Panc1 (cell line): ENCODE measurements around the gene RIPOR2. TPM values are rescaled to one million over a fixed set of nuclear protein-coding genes. Genes with fewer than 3 reads are reported as not detected.

Source experiments
- ATAC-seq: fragments of 200-7000 bp; cut with Tn5 transposase; 2 replicates; pipeline ENCODE4 v1.9.1; 2020; ENCODE audit warnings: mild to moderate bottlenecking, moderate library complexity
- BruUV-seq: library from RNA; stranded (reverse); fragments of 400-500 nt; replicated peaks from 2 replicates; lab custom pipeline; 2021; lab: Mats Ljungman, UMichigan
- CTCF ChIA-PET: fragments of 300-600 bp; sonication (Branson Sonifier 250); formaldehyde crosslinking; loops from one replicate; lab custom pipeline; 2022; ENCODE audit warnings: antibody characterized with exemption; lab: Charles Lee
- POLR2A ChIA-PET: fragments of 300-600 bp; sonication (Branson Sonifier 250); formaldehyde crosslinking; loops from one replicate; lab custom pipeline; 2022; ENCODE audit warnings: antibody characterized with exemption; lab: Charles Lee
- DNase-seq: peaks from one replicate; pipeline ENCODE4 v3.0.0-alpha.2; 2010; ENCODE audit warnings: low read depth, low spot score
- H3K27ac ChIP-seq: 2 replicates; pipeline ENCODE4 v1.5.1; 2011; ENCODE audit warnings: mild to moderate bottlenecking, low read length, inconsistent platforms
- H3K27me3 ChIP-seq: fragments of 200-500 bp; sonication (Bioruptor generic); 2 replicates; pipeline ENCODE4 v1.6.0; 2014; ENCODE audit warnings: low read length, inconsistent platforms; ENCODE audit not compliant: control insufficient read depth, insufficient read depth
- H3K36me3 ChIP-seq: fragments of 200-500 bp; sonication (Bioruptor generic); 2 replicates; pipeline ENCODE4 v1.5.1; 2014; ENCODE audit warnings: inconsistent platforms, mild to moderate bottlenecking, low read length, moderate library complexity; ENCODE audit not compliant: control insufficient read depth, insufficient read depth
- H3K4me1 ChIP-seq: 2 replicates; pipeline ENCODE4 v1.5.1; 2011; ENCODE audit warnings: inconsistent platforms, mild to moderate bottlenecking, low read length, moderate library complexity; ENCODE audit not compliant: control insufficient read depth, insufficient read depth
- H3K4me3 ChIP-seq, 2 experiments: 2 replicates each; pipeline ENCODE4 v1.5.1; 2011 to 2012; ENCODE audit warnings: low read depth in 2 of 2, low read length in 2 of 2, mild to moderate bottlenecking in 2 of 2, inconsistent platforms in 1 of 2, moderate library complexity in 1 of 2
- H3K9me3 ChIP-seq: fragments of 200-500 bp; sonication (Bioruptor generic); 2 replicates; pipeline ENCODE4 v1.5.1; 2014; ENCODE audit warnings: low read depth, mild to moderate bottlenecking, inconsistent platforms, low read length, moderate library complexity; ENCODE audit not compliant: control insufficient read depth, insufficient read depth
- CTCF ChIP-seq: fragments of 450-650 bp; IDR thresholded peaks from 2 replicates; pipeline ENCODE4 v1.5.1; 2017; ENCODE audit warnings: mild to moderate bottlenecking
- POLR2AphosphoS5 ChIP-seq: IDR thresholded peaks from 2 replicates; pipeline ENCODE4 v1.6.1; 2012; ENCODE audit warnings: mild to moderate bottlenecking, low read depth, low read length, moderate library complexity
- REST ChIP-seq, 2 experiments: IDR thresholded peaks; 2 replicates each; pipeline ENCODE4 v1.6.1; 2011 to 2012; ENCODE audit warnings: low read depth in 2 of 2, control low read depth in 1 of 2, low read length in 1 of 2, mild to moderate bottlenecking in 1 of 2, moderate library complexity in 1 of 2; ENCODE audit not compliant: insufficient read depth in 1 of 2
- SIN3A ChIP-seq: IDR thresholded peaks from 2 replicates; pipeline ENCODE4 v1.6.1; 2012; ENCODE audit warnings: low read depth, mild to moderate bottlenecking, low read length, moderate library complexity, borderline replicate concordance; ENCODE audit not compliant: insufficient read depth
- TCF7L2 ChIP-seq: IDR thresholded peaks from 2 replicates; pipeline ENCODE4 v1.6.1; 2011; ENCODE audit warnings: mild to moderate bottlenecking, low read depth, low read length, inconsistent platforms
- in situ Hi-C: cut with HindIII; loops from 2 replicates; pipeline ENCODE4 v1.10.0; 2016; ENCODE audit warnings: low sequenced_read_pairs, low pct_unique_long_range_greater_than_20kb
- intact Hi-C: fragments of 100-400 bp; cut with micrococcal nuclease; formaldehyde crosslinking; loops from one replicate; pipeline ENCODE4 v1.10.0; 2022; ENCODE audit not compliant: unreplicated experiment
- total RNA-seq: library from RNA; stranded (reverse); gene quantifications from one replicate; pipeline ENCODE4 v1.2.1, GENCODE V29; 2021; ENCODE audit not compliant: unreplicated experiment

Gene RIPOR2
- total RNA-seq, 1 experiment from 2014 or later = 0.54 TPM

GRCh38 chr6:24923885-24924401 lies 11.8 kb downstream of the RIPOR2 start:
- no peak for ATAC-seq
- Histone ChIP-seq H3K4me3 (no peak overlapping the region), H3K27me3 (0 out of 2 replicates have a peak, but pooled peaks cover under 1% of the 10 kb centered on the region), H3K36me3 (no peaks in the 10 kb centered on the region), H3K4me1 (no peaks in the 10 kb centered on the region), H3K27ac (no peak overlapping the region), H3K9me3 (no peaks in the 10 kb centered on the region)
- CTCF ChIA-PET = no interaction called here
- TF ChIP-seq CTCF (no peak), REST (IDR thresholded peaks at IDR 0.05; ENCODE audit: insufficient read depth in 1 of 2, low read depth in 2 of 2, low read length in 1 of 2) (no peak), POLR2AphosphoS5 (no peak), TCF7L2 (no peak), SIN3A (no peak)
- no TSS peak for BruUV-seq
- DNase-seq = no peak
- in situ Hi-C loops = no loop called here
- intact Hi-C loops = no loop called here
- POLR2A ChIA-PET = no interaction called here

GRCh38 chr6:24922814-24923213 lies 12.9 kb downstream of the RIPOR2 start:
- H3K4me1 ChIP-seq = no peaks in the 10 kb centered on the region
- no peaks in the 10 kb centered on the region for H3K9me3 ChIP-seq
- TF ChIP-seq SIN3A (no peak), REST (IDR thresholded peaks at IDR 0.05; ENCODE audit: insufficient read depth in 1 of 2, low read depth in 2 of 2, low read length in 1 of 2) (no peak), CTCF (no peak), POLR2AphosphoS5 (no peak), TCF7L2 (no peak)
- in situ Hi-C loops (no loop called here), intact Hi-C loops (no loop called here)
- H3K27ac ChIP-seq = no peak overlapping the region
- no peaks in the 10 kb centered on the region for H3K36me3 ChIP-seq
- POLR2A ChIA-PET = no interaction called here
- no peak overlapping the region for H3K4me3 ChIP-seq
- DNase-seq = no peak
- no TSS peak for BruUV-seq
- CTCF ChIA-PET = no interaction called here
- ATAC-seq = no peak
- no peaks in the 10 kb centered on the region for H3K27me3 ChIP-seq
